Trophoblast cell (in vitro differentiated cells and primary cell): ENCODE results near the gene FAM199X.

Experiments
- DNase-seq, 2 donors: peaks; one replicate each; pipeline ENCODE4 v3.0.0-alpha.2; 2016
- H2AFZ ChIP-seq: 2 replicates; pipeline ENCODE4 v1.6.1; 2013; ENCODE audit warnings: low read length, moderate library complexity, mild to moderate bottlenecking; ENCODE audit not compliant: insufficient read depth, poor library complexity
- H2AK5ac ChIP-seq: 2 replicates; pipeline ENCODE4 v1.6.1; 2013; ENCODE audit warnings: mild to moderate bottlenecking, low read length
- H2BK120ac ChIP-seq: 2 replicates; pipeline ENCODE4 v1.6.1; 2013; ENCODE audit warnings: low read length, mild to moderate bottlenecking, moderate library complexity; ENCODE audit not compliant: insufficient read depth, poor library complexity
- H2BK12ac ChIP-seq: 2 replicates; pipeline ENCODE4 v1.6.1; 2013; ENCODE audit warnings: mild to moderate bottlenecking, low read length, moderate library complexity
- H2BK5ac ChIP-seq: 2 replicates; pipeline ENCODE4 v1.6.1; 2013; ENCODE audit warnings: low read length, low read depth, moderate library complexity, mild to moderate bottlenecking; ENCODE audit not compliant: poor library complexity
- H3K14ac ChIP-seq: 2 replicates; pipeline ENCODE4 v1.6.1; 2013; ENCODE audit warnings: mild to moderate bottlenecking, low read length
- H3K18ac ChIP-seq: 2 replicates; pipeline ENCODE4 v1.6.1; 2013; ENCODE audit warnings: mild to moderate bottlenecking, low read length
- H3K23ac ChIP-seq: 2 replicates; pipeline ENCODE4 v1.6.1; 2013; ENCODE audit warnings: low read length
- H3K27ac ChIP-seq: 2 replicates; pipeline ENCODE4 v1.5.1; 2013; ENCODE audit warnings: low read depth, mild to moderate bottlenecking, inconsistent platforms, low read length, moderate library complexity
- H3K27me3 ChIP-seq: 2 replicates; pipeline ENCODE4 v1.6.1; 2013; ENCODE audit warnings: inconsistent platforms, mild to moderate bottlenecking, low read length, moderate library complexity; ENCODE audit not compliant: insufficient read depth
- H3K36me3 ChIP-seq, 2 experiments: 1 replicate in 1 of 2; 2 replicates in 1 of 2; pipeline ENCODE4 v1.6.1; 2013; ENCODE audit warnings: low read length in 2 of 2, mild to moderate bottlenecking in 2 of 2, moderate library complexity in 1 of 2; ENCODE audit not compliant: insufficient read depth in 2 of 2, control insufficient read depth in 1 of 2
- H3K4ac ChIP-seq: 2 replicates; pipeline ENCODE4 v1.6.1; 2013; ENCODE audit warnings: low read depth, mild to moderate bottlenecking, low read length, moderate library complexity
- H3K4me1 ChIP-seq, 2 experiments: 1 replicate in 1 of 2; 2 replicates in 1 of 2; pipeline ENCODE4 v1.6.1; 2013; ENCODE audit warnings: low read length in 2 of 2, mild to moderate bottlenecking in 2 of 2, moderate library complexity in 1 of 2; ENCODE audit not compliant: insufficient read depth in 2 of 2, control insufficient read depth in 1 of 2
- H3K4me2 ChIP-seq: 2 replicates; pipeline ENCODE4 v1.6.1; 2013; ENCODE audit warnings: inconsistent platforms, mild to moderate bottlenecking, low read length, moderate library complexity
- H3K4me3 ChIP-seq: 2 replicates; pipeline ENCODE4 v1.5.1; 2013; ENCODE audit warnings: mild to moderate bottlenecking, low read depth, low read length, inconsistent platforms
- H3K79me1 ChIP-seq: one replicate; pipeline ENCODE4 v1.6.1; 2013; ENCODE audit warnings: low read length
- H3K79me2 ChIP-seq: 2 replicates; pipeline ENCODE4 v1.6.1; 2013; ENCODE audit warnings: low read length, mild to moderate bottlenecking; ENCODE audit not compliant: control insufficient read depth, insufficient read depth, poor library complexity
- H3K9ac ChIP-seq: 2 replicates; pipeline ENCODE4 v1.6.1; 2013; ENCODE audit warnings: mild to moderate bottlenecking, low read length
- H3K9me3 ChIP-seq: 2 replicates; pipeline ENCODE4 v1.6.1; 2013; ENCODE audit warnings: low read depth, mild to moderate bottlenecking, control low read depth, inconsistent platforms, low read length; ENCODE audit not compliant: insufficient read depth
- H4K12ac ChIP-seq: 2 replicates; pipeline ENCODE4 v1.6.1; 2013; ENCODE audit warnings: low read depth, mild to moderate bottlenecking, low read length, moderate library complexity
- H4K8ac ChIP-seq: 2 replicates; pipeline ENCODE4 v1.6.1; 2013; ENCODE audit warnings: low read depth, mild to moderate bottlenecking, low read length, moderate library complexity
- H4K91ac ChIP-seq: one replicate; pipeline ENCODE4 v1.6.1; 2013; ENCODE audit warnings: low read depth, mild to moderate bottlenecking, low read length, moderate library complexity
- WGBS: extraction: QIAGEN DNeasy Blood & Tissue Kit; methylation state at CpG from one replicate; pipeline ENCODE4 v1.1.7; 2013; ENCODE audit warnings: missing lambda C conversion rate; ENCODE audit not compliant: insufficient read length, insufficient coverage; ENCODE audit errors: extremely low coverage; 5-methylcytosine and 5-hydroxymethylcytosine counted together

FAM199X gene

DNA sequence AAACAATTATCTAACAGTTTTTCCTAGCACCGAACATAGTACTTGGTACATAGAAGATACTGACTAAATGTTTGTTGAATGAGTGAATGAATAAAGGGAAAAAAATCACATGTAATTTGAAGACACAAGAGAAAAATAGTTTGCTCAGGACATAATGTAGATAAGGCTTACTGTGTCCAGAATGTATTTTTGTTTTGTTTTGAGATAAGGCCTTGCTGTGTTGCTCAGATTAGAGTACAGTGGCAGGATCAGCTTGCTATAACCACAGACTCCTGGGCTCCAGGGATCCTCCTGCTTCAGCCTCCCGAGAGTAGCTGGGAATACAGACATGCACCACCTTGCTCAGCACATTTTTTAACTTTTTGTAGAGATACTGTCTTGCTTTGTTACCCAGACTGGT lies 6.5 kb downstream of the FAM199X start:
- Histone ChIP-seq H4K8ac (no peak overlapping the region), H3K36me3 (peaks cover 0 to 2% of the 10 kb centered on the region in 2 experiments), H3K9me3 (no peaks in the 10 kb centered on the region), H4K91ac (no peak overlapping the region), H3K27ac (no peak overlapping the region), H2BK120ac (no peak overlapping the region), H3K18ac (no peak overlapping the region), H3K79me2 (no peaks in the 10 kb centered on the region), H3K4me2 (no peak overlapping the region), H3K14ac (no peak overlapping the region), H3K4me3 (no peak overlapping the region), H3K9ac (no peak overlapping the region), H2BK5ac (no peak overlapping the region), H3K79me1 (no peaks in the 10 kb centered on the region), H2AK5ac (no peak overlapping the region), H4K12ac (no peak overlapping the region), H2AFZ (no peak overlapping the region), H3K4me1 (no peaks in the 10 kb centered on the region), H3K23ac (no peak overlapping the region), H2BK12ac (no peak overlapping the region), H3K27me3 (no peaks in the 10 kb centered on the region), H3K4ac (no peak overlapping the region)
- WGBS: no CpG with 5 or more reads among the region's 2 CpGs
- DNase-seq: peak; percentile 9 to 18

DNA sequence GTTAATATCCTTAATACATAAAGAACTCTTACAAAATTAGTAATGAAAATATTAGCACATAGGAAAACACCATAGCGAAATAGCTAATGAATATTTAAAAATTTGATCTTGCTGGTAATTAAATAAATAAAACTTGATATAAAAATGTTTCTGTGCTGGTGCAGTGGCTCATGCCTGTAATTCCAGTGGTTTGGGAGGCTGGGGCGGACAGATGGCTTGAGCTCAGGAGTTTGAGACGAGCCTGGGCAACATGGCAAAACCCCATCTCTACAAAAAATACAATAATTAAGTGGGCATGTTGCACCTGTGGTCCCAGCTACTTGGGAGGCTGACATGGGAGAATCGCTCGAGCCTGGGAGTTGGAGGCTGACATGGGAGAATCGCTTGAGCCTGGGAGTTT lies 7.6 kb downstream of the FAM199X start:
- no peak overlapping the region for H2BK120ac ChIP-seq
- no peak overlapping the region for H3K4me3 ChIP-seq
- H3K27ac ChIP-seq: no peak overlapping the region
- no peak overlapping the region for H3K23ac ChIP-seq
- H3K18ac ChIP-seq: no peak overlapping the region
- H3K4me1 ChIP-seq: no peaks in the 10 kb centered on the region
- no peak overlapping the region for H2BK12ac ChIP-seq
- no peak overlapping the region for H4K12ac ChIP-seq
- no peak overlapping the region for H3K4ac ChIP-seq
- H3K14ac ChIP-seq: no peak overlapping the region
- no peak overlapping the region for H3K9ac ChIP-seq
- H3K36me3 ChIP-seq: peaks cover 0 to 4% of the 10 kb centered on the region in 2 experiments
- H2AK5ac ChIP-seq: no peak overlapping the region
- no peaks in the 10 kb centered on the region for H3K79me2 ChIP-seq
- H3K9me3 ChIP-seq: no peaks in the 10 kb centered on the region
- no peak overlapping the region for H2BK5ac ChIP-seq
- no peak overlapping the region for H2AFZ ChIP-seq
- H4K8ac ChIP-seq: no peak overlapping the region
- WGBS: no CpG with 5 or more reads among the region's 6 CpGs
- H3K79me1 ChIP-seq: no peaks in the 10 kb centered on the region
- H4K91ac ChIP-seq: no peak overlapping the region
- DNase-seq: no peak
- H3K27me3 ChIP-seq: no peaks in the 10 kb centered on the region
- H3K4me2 ChIP-seq: no peak overlapping the region

GRCh38 chrX:104183685-104184084 lies 17.4 kb downstream of the FAM199X start:
- Histone ChIP-seq H3K18ac (no peak overlapping the region), H2BK12ac (no peak overlapping the region), H3K27ac (no peak overlapping the region), H2BK5ac (no peak overlapping the region), H3K9me3 (no peaks in the 10 kb centered on the region), H3K79me2 (no peaks in the 10 kb centered on the region), H2AK5ac (no peak overlapping the region), H3K23ac (no peak overlapping the region), H3K14ac (no peak overlapping the region), H3K36me3 (peaks cover 3 to 11% of the 10 kb centered on the region in 2 experiments), H4K12ac (no peak overlapping the region), H3K4me1 (no peaks in the 10 kb centered on the region), H3K9ac (no peak overlapping the region), H3K4ac (no peak overlapping the region), H3K79me1 (no peaks in the 10 kb centered on the region), H4K91ac (no peak overlapping the region), H3K4me3 (no peak overlapping the region), H2BK120ac (no peak overlapping the region), H3K4me2 (no peak overlapping the region), H2AFZ (no peak overlapping the region), H4K8ac (no peak overlapping the region), H3K27me3 (no peaks in the 10 kb centered on the region)
- DNase-seq: no peak
- WGBS: no CpG with 5 or more reads among the region's 4 CpGs

DNA sequence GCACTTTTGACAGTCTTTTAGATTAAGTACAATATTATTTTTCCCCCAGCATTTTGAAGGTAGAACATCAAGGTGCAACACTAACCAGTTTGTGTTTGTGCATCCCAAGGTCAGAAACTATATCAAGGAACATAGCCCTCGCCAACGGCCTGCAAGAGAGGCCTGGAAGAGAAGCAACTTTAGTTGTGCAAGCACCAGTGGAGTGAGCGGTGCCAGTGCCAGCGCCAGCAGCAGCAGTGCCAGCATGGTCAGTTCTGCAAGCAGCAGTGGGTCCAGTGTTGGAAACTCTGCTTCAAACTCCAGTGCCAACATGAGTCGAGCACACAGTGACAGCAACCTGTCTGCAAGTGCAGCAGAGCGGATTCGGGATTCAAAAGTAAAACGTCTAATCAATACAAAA lies 21.7 kb downstream of the FAM199X start:
- Histone ChIP-seq H3K79me1 (no peaks in the 10 kb centered on the region), H3K27me3 (no peaks in the 10 kb centered on the region), H3K4me1 (no peaks in the 10 kb centered on the region), H3K9me3 (no peaks in the 10 kb centered on the region), H4K91ac (no peak overlapping the region), H3K27ac (no peak overlapping the region), H3K4ac (no peak overlapping the region), H3K23ac (no peak overlapping the region), H4K8ac (no peak overlapping the region), H3K4me2 (no peak overlapping the region), H3K9ac (no peak overlapping the region), H2AFZ (no peak overlapping the region), H2BK12ac (no peak overlapping the region), H2BK5ac (no peak overlapping the region), H2BK120ac (no peak overlapping the region), H3K36me3 (peaks cover 8 to 10% of the 10 kb centered on the region in 2 experiments), H2AK5ac (no peak overlapping the region), H3K4me3 (no peak overlapping the region), H4K12ac (no peak overlapping the region), H3K14ac (no peak overlapping the region), H3K79me2 (no peaks in the 10 kb centered on the region), H3K18ac (no peak overlapping the region)
- DNase-seq: no peak
- no CpG with 5 or more reads among the region's 8 CpGs for WGBS
